ENCODE measurements around the gene PCDHB11.

- TF ChIP-seq CTCF (IDR thresholded peaks at IDR 0.05), result no peak
- no peak for TF ChIP-seq POLR2A (IDR thresholded peaks at IDR 0.05)
Measured at GRCh38 chr5:141180313-141180712, 19.1 kb upstream of the PCDHB11 start.
